Heart left ventricle (tissue), 13 donors: ENCODE measurements around the gene PIGT.

Experiments used
- POLR2A ChIP-seq, 2 donors: fragments of 450-650 bp; IDR thresholded peaks; one replicate each; pipeline ENCODE4 v1.6.1; 2017; ENCODE audit warnings: antibody characterized with exemption in 2 of 2, mild to moderate bottlenecking in 2 of 2, moderate library complexity in 2 of 2
- TF ChIP-seq, protein P1 (sequence below), 12 donors: fragments of 200-600 bp; sonication (generic) in 4 of 12; IDR thresholded peaks; one replicate each; pipeline versions ENCODE4 v1.5.0 to v1.8.0; 2018 to 2022; ENCODE audit warnings: antibody characterized with exemption in 12 of 12, mild to moderate bottlenecking in 5 of 12
- donor health status: ischemic (EF 13 %, LVEDD 7.1; RV severe dilation, severe dysfunction).
- donor health status: DM: no; HTN: yes; CAD: no.
- donor health status: DM: no; HTN: no; CAD: no.
- donor health status: ischemic (EF 25% LVEDD 6.9; RV normal size, moderate dysfunction).
- donor health status: ischemic (EF 25% LVEDD 5.7; RV mildly dilated, moderate dysfunction).
- donor health status: ischemic (EF 35%, LVEDD 5.7; RV mildly dilated, moderate dysfunction).
- donor health status: nonischemic (EF 11% LVEDD 7.7; RV severe dilation, severe dysfunction).
- donor health status: DM: yes; HTN: yes; CAD: no.
- donor health status: PGD.
- donor health status: ischemic (EF 29% LVEDD 5.4; RV normal size, mild dysfunction).
- donor health status: nonischemic (EF 23%, LVEDD 6.1; RV moderate dilation, normal function).

DNA sequence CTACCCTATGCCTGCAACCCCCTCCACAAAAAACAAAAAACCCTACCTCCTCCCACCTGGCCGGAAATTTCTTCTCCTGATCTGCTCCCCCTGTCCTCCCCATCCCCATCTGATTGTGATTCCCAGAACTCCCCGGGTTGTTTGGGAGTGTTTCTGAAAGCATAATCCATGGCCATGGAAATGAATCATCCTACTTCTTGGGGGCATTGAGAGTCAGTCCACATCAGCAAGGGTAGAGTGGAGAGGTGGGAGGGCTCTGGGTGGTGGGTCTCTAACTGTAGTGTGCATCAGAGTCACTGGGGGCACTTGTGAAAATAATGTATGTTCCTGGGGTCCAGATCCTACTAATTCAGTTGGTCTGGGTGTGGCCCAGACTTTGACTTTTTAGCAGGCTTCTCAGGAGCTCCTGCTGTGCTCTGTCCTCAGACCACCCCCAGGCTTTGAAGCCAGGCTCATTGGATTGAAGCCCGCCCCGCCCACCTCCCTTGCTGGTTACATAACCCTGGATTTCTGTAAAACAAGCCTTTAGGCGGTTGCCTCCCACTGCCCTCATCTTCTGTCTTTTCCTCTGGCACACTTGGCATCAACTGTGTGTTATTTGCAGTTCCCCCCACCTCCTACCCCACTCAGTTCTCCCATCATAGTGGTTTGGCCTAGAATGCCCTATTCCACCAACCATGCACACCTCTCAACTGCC, 10.5 kb downstream of the PIGT start:
- TF ChIP-seq, protein P1, sequence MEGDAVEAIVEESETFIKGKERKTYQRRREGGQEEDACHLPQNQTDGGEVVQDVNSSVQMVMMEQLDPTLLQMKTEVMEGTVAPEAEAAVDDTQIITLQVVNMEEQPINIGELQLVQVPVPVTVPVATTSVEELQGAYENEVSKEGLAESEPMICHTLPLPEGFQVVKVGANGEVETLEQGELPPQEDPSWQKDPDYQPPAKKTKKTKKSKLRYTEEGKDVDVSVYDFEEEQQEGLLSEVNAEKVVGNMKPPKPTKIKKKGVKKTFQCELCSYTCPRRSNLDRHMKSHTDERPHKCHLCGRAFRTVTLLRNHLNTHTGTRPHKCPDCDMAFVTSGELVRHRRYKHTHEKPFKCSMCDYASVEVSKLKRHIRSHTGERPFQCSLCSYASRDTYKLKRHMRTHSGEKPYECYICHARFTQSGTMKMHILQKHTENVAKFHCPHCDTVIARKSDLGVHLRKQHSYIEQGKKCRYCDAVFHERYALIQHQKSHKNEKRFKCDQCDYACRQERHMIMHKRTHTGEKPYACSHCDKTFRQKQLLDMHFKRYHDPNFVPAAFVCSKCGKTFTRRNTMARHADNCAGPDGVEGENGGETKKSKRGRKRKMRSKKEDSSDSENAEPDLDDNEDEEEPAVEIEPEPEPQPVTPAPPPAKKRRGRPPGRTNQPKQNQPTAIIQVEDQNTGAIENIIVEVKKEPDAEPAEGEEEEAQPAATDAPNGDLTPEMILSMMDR (IDR thresholded peaks at IDR 0.05): no peak
- TF ChIP-seq POLR2A (IDR thresholded peaks at IDR 0.05): no peak
